ENCODE measurements around the gene RNF126.
A peak's percentile ranks its signal among the peaks of the same experiment; 100 is the strongest.

Gene RNF126

GRCh38 chr19:664913-665443 is 2.0 kb upstream of the RNF126 start:
- peak; percentile 57 to 81 for DNase-seq (ENCODE audit: low read depth in 1 of 2, low spot score in 1 of 2)

DNA sequence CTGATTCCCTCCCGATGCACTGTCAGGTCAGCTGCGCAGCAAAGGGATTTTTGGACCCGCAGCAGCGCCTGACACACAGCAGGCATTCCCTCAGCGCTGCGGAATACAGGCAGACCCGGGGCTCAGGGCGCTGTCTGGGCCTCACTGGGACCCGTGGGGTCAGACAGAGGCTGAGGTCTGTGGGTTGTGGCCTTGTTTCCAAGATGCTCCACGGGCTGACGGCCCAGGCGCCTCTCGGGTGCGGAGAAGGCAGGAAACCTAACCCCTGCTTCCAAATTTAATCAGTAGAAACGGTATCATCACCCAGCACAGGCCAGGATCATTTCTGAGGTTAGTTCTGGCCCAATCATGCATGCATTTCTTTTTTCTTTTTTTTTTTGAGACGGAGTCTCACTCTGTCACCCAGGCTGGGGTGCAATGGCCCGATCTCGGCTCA is 686 bp upstream of the RNF126 start:
- no peak for DNase-seq (ENCODE audit: low read depth in 1 of 2, low spot score in 1 of 2)

DNA sequence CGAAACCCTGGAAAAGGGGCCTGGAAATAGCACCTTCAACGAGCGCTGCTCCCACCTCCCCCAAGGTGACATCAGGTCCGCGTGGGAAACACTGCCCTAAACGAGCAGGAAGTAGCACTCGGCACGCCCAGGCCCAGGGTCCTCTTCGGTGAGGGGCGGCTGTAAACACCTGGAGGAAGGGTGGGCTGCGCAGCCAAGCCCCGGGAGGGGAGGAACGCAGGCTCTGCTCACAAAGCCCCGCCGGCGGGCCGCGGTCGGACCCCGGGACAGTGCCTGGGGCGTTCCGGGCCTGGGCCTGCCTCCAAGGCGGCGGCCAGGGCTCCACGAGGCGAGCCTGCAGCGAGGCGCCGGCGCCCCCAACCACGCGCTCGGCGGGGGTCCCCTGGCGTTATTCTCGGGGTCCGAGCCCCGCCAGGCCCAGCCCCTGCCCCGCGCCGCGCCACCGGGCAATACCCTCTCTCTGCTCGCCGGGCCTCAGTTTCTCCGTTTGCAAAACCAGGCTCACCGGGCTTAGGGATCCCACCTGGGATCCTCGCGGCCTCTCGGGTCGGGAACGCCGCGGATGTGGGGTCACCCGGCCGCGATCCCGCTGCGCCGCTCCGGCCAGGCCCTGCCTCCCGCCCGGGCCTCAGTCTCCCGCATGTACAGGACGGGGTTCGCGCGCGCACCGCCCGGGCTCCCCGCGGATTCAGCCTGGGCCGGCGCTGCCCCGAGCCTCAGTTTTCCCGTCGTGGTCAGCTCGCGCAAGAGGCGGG is 630 bp downstream of the RNF126 start:
- peak; percentile 35 to 60 for DNase-seq (ENCODE audit: low read depth in 1 of 2, low spot score in 1 of 2)

DNA sequence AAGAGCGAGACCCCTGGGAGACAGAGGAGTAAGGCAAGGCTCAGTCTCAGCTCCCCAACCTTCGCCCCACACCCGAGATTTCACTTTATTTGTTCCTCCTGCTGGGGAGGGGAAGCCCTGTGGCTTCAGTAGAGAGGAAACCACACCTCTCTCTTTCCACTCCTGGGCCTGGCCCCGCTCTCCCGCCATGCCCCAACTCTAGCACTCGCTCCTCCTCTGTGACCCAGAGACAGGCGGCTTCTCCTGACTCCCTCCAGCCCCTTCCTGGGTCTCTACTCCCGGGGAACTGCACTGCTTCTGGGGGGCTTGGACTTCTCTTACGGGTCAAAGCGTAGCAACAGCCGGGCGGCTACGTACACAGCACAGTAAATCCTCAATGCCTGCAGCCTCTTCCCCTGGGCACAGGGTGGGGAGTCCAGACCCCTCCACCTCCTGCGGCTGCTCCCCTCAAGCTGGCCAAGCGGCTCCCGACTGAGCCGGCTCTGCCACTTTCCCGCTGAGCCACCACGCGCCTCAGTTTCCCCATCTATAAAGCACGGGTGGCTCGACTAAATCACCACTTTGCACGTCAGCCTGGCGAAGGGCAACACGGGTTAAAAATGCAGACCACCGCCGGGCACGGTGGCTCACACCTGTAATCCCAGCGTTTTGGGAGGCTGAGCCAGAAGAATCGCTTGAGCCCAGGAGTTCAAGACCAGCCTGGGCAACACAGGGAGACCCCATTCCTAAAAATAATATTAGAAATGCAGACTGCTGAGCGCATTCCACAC is 1.4 kb downstream of the RNF126 start:
- DNase-seq (ENCODE audit: low read depth in 1 of 2, low spot score in 1 of 2), result peak; percentile 33 to 53

GRCh38 chr19:660793-661426 is 2.1 kb downstream of the RNF126 start:
- no peak for DNase-seq (ENCODE audit: low read depth in 1 of 2, low spot score in 1 of 2)

DNA sequence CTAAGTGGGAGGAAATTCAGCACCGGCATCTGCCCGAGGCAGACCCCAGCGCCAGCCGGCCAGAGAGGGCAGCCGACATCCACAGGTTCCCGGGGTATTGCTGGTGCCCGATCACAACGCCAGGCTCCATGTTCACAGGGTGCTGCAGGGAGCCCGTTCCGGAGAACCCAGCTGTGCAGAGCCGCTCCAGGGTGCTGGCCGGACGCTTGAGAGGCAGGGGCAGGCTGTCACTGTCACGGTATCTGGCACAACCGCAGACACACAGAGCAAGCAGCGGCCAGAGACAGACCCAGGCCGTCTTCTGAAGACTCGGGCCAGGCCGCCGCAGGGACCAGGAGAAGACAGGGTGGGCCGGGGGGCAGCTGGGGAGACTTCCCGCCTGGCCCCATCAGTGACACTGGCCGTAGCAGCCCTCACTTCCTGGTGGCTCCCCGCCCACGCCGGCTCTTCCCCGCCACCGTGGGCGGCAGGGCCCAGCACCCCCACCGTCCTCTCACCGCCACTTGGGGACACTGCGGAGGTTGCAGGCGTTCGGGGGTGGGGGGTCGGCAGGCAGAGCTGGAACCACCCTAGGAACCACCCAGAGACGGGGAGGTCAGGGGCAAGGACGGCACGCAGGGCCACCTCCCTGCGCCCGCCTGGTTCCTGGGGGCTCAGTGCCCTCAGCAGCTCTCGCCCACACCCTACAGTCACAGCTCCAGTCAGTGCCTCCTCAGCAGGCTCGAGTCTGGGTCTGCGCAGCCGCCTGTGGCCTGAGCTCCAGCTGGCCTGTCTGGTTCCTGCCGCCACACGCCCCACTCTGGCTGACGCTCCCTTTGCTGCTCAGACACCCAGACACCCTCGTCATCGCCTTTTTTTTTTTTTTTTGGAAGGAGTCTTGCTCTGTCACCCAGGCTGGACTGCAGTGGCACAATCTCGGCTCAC is 3.8 kb downstream of the RNF126 start:
- no peak for DNase-seq (ENCODE audit: low read depth in 1 of 2, low spot score in 1 of 2)

DNA sequence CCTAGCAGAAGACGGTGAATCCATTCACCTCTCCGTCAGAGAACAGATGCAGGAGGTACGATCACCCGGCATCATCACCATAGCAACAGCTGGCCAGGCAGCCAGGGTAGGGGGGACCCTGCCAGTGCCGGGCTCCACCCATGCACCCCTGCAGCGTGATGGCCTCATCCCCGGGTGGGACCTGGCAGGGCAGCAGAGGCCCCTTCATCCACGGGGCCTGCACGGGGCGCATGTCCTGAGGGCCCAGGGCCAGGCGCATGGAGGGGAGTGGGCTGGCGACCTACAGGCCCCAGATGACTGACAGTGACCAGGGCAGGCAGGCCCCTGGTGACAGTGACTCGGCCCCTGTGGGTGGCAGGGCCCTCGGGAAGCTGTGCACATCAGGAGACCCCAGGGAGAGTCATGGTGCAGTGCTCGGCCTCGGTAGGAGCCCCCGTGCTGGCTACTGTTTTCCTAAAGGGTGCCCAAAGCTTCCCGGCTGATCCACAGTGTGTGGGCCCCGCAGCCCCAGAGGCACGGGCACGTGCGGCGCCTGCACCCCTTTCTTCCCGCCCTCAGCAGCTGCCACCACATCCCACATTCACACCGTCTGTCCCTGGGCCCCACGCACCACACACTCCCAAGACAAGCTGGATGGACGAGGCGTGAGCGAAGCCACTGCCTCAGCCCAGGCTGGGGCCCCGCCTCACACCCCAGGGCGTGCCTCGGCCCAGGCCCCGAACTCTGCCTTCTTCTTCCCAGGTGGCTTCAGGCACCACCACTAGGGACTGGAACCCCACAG is 4.8 kb downstream of the RNF126 start:
- no peak for DNase-seq (ENCODE audit: low read depth in 1 of 2, low spot score in 1 of 2)

GRCh38 chr19:657611-658010 is 5.4 kb downstream of the RNF126 start:
- DNase-seq (ENCODE audit: low read depth in 1 of 2, low spot score in 1 of 2), result no peak

DNA sequence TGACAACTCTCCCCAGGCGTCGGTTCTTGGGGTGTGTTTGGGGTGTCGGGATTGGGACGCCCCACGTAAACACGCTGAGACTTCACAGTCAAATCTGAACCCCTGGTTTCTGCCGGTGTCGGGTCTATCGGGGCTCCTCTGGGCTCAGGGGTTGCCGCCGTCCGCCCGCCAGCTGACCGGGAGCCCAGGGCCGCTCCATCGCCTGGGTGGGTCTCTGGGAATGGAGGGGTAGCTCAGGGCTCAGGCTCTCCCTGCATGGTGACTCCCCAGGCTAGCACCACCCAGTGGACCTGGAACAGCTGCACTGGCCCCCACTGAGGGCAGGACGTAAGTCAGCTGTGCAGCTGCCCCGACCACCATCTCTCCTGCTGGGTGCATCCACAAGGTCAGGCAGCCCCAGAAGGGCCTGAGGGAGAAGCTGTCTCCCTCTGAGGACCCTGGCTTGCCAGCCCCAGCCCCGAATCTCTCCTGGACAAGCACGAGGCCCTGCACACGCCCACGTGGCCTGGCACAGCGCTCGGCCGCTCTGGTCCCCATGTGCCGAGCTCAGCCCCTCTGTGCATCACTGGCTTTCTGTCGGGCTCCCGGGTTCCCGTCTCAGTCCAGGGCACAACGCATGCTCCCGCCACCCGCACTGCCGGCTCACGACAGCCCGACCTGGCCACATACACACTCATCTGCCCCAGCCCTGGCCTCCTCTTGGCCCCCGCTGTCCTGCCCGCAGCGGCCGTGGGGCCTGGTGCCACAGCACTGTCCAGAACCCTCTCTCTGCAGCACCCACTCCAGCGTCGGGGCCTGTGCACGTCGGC is 6.1 kb downstream of the RNF126 start:
- DNase-seq (ENCODE audit: low read depth in 1 of 2, low spot score in 1 of 2), result no peak

- DNase-seq (ENCODE audit: low read depth in 1 of 2, low spot score in 1 of 2), result no peak
Measured at GRCh38 chr19:655691-656090, 7.3 kb downstream of the RNF126 start.

GRCh38 chr19:653425-653824 is 9.6 kb downstream of the RNF126 start:
- no peak for DNase-seq (ENCODE audit: low read depth in 1 of 2, low spot score in 1 of 2)

DNA sequence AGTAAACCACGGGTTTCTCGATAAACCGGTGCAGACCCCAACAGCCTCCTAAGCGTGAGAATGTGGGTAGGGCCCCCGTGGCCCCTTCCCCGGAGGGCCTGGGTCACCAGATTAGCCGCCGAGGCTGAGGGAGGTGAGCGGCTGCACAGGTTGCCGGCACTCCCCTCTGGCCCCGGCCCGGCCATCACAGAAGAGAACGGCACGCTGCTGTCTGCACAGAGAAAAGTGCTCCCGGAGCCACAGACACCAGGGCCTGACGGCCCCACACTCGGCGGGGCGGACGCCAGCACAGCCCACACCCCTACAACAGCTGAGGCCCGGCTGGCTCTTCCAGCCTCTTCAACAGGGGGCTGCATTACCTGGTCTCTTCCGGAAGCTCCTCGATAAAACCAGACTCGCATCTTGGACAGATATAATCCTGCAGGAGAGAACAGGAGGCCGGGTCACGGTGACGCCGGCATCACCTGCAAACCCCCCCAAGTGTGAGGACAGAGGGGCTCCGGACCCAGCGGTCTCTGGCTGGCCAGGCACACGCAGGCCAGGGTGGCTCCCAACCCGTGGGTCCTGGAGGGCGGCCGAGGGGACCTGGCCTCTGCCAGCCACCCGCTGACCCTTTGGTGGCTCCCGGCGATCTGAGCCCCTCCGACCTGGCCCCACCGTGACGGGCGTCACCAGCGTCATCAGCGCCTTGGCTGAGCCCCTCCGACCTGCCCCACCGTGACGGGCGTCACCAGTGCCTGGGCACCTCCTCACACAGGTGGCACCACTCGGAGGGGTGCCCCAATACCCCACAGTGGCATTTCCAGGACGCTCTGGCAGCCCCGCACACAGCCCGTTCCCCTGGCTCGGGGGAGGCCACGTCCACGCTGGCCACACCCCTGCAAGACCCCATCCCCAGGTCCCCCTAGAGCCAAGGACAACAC is 10.3 kb downstream of the RNF126 start:
- DNase-seq (ENCODE audit: low read depth in 1 of 2, low spot score in 1 of 2), result no peak

DNA sequence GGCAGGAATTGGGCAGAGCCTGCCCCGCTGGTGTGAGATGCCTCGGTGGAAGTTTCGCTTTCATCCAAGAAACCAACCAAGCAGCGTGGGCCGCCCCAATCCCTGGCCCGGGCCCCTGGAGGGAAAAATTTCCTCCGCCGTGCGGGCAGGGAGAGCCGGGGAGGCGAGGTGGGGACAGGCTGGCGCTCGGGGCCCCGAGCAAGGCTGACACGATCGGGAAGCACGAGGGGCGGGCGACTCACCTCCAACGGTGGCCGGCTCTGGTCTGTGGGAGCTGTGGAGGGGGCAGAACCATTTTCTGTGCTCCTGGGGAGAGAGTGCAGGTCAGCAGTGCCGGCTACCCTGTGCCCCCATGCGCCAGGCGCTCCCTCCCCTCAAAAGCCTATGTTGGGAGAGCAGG is 11.0 kb downstream of the RNF126 start:
- DNase-seq (ENCODE audit: low read depth in 1 of 2, low spot score in 1 of 2), result no peak

GRCh38 chr19:651114-651818 is 11.7 kb downstream of the RNF126 start:
- DNase-seq (ENCODE audit: low read depth in 1 of 2, low spot score in 1 of 2), result no peak

DNA sequence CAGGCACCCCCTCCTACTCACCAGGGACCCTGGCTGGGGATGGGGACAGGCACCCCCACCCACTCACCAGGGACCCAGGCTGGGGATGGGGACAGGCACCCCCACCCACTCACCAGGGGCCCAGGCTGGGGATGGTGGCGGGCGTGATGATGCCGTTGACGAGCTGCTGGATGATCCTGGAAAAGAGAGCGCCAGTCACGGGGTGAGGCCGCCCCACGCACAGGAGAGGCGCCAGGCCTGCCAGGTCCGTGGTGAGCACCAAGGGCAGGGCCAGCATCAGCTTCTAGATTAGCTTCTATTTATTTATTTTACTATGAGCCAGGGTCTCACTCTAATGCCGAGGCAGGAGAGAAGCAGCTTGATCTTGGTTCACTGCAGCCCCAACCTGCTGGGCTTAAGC is 12.9 kb downstream of the RNF126 start:
- no peak for DNase-seq (ENCODE audit: low read depth in 1 of 2, low spot score in 1 of 2)

DNA sequence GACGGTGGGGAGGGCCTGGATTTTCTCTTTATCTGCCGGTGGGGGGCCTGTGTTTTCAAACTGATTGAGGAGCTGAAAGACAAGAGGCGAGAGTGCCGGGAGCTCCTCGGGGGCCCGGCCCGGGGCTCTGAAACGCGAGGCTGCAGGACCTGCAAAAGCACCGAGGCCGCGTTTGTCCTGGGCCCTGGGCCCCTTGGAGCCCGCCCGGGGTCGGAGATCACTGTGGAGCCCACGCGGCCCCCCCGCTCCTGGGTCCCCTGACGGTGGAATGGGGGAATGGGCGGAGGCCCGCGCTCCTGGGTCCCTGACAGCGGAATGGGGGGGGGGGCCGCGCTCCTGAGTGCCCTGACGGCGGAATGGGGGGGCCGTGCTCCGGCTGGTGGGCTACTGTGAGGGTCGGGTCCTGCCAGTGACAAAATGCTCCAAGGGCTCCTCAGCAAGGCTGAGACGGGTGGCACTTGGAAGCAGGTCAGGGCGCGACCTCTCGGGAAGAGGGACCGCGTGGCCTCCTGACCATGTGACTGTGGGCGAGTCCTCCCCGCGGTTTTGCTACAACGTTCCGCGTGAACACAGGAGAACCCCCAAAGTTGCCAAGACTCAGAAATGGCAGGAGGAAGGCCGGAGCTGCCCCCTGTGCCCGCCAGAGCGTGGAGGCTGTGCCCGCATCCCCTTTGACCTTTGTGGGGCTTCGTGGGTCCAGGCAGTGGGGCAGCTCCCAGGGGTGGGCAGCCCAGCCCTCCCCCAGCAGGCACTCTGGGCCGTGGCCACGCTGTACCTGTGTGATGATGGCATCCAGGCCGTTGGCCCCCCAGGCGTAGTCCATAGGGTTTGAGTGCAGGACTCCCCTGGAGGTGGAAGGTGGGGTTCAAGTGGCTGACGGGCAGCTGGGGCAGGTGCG is 13.9 kb downstream of the RNF126 start:
- DNase-seq (ENCODE audit: low read depth in 1 of 2, low spot score in 1 of 2), result no peak

Measured in stimulated activated CD4-positive, alpha-beta T cell treated with anti-CD3 and anti-CD28 coated beads, Interleukin-15, amount 100 ng/mL, for 1 hour (primary cell).